Activated naive CD4-positive, alpha-beta T cell (primary cell): Measurements from ENCODE around the gene CELF2.

Experiments used
- DNase-seq, 4 experiments: peaks; one replicate each; lab custom pipeline; 2025; lab: John Stamatoyannopoulos, UW

CELF2 gene

DNA sequence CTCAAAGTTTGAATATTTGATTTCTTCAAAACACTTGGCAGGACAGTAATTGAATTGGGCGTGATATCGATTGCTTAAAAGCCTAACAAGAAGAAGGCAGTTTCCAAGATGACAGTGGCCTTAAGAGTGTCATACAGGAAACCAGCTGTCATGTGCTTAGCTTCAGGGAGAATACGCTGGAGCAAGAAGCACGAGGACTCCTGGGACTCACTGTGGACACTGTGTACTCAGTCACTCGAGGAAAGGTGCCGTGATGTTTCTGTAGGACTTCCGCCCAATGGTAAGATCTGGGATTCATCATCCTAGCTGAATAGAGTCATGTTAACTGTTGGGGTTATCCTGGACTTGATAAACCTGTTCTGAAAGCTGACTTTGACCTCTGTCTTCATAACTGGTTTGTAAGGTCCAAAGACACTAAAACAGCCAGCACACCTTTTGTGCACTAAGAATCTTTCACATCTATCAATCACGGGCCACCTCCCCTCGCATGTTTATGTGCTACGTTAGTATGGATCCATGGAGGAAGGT lies 113.5 kb downstream of the CELF2 start:
- DNase-seq: no peak

DNA sequence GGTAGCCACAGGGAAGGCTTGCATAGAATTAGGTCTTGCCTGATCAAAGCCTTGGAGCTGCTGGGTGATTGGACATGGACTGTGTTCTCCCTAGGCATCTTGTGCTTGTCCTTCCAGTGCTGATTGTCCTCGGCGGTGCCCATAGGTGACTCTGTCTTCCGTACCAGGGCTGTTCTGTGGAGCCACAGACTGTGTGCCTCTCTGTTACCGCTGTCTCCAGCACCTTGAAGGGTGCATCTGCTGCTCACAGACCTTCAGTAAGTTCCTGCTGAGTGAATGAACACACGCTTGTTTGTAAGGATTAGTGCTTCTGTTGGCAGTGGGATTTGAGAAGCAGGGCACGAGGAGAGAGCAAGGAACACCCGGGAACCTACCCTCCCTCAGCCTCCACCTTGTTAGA lies 116.7 kb downstream of the CELF2 start:
- DNase-seq: no peak

DNA sequence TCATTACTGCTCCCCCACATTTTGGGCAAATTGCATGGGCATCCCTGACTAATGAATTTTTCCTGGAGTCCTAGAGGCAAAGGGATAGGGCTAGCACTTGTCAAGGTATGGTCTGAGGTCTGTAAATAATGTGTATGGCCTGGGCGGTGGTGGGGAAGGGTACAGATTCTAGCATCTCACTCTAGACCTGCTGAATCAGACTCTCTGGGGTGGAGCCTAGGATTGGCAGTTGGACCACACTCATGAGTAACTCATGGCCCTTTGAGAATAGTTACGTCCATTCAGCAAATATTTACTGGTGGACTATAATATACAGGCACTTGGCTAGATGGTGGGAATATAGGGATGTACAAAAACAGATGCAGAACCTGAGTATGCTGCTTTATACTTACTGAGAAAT lies 118.0 kb downstream of the CELF2 start:
- DNase-seq: no peak

GRCh38 chr10:11138314-11139033 lies 120.8 kb downstream of the CELF2 start:
- no peak for DNase-seq

- DNase-seq: no peak
Observed at GRCh38 chr10:11140963-11141362, 123.3 kb downstream of the CELF2 start.

DNA sequence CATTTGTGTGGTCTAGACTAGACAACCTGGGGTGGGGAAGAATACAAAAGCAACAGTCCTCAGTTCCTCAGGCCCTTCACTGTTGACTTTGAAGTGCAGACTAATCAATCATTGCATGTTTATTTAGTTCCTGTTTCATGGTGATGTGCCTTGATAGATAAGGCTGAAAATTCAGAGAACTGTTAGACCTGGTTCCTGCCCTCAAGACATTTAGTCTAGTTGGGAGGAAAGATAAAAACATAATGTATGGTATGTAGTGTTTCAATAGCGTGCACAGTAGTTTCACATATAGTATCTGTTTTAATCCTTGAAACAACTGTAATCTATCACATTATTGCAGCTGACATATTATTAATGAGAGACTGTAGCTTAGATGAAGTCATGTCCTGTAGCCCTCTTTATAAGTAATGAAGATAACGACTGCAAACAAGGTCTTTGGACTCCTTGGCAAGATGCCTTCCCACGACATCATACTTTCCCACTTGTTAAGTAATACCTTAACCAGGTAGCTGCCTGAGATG lies 124.0 kb downstream of the CELF2 start:
- no peak for DNase-seq

- DNase-seq: no peak
Observed at GRCh38 chr10:11142777-11143176, 125.1 kb downstream of the CELF2 start.

- no peak for DNase-seq
Observed at GRCh38 chr10:11143242-11143641, 125.6 kb downstream of the CELF2 start.

- DNase-seq: no peak
Observed at GRCh38 chr10:11144626-11145494, 127.2 kb downstream of the CELF2 start.

GRCh38 chr10:11145495-11145855 lies 127.8 kb downstream of the CELF2 start:
- DNase-seq: peak in 3 of 4 experiments; percentile 7 to 48 (median 20)

- DNase-seq: no peak
Observed at GRCh38 chr10:11146402-11147171, 128.9 kb downstream of the CELF2 start.

DNA sequence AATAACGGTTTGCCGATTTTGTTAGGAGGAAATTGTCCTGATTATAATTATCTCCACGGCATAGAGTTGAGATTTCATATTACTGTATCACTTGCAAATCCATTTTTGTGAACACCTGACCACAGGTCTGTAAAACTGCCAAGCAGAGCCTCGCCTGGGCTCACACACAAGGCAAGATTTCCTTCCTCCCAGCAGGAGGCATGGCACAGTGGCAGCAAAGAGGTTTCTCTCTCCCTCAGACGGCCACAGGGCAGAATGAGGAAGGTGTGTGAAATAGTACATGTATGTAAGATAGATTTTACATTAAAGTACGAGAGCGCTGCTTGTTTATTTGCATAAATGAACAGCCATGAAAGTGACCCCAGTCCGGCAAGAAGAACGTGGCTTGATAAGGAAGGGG lies 130.1 kb downstream of the CELF2 start:
- no peak for DNase-seq

- DNase-seq: no peak
Observed at GRCh38 chr10:11148142-11149028, 130.7 kb downstream of the CELF2 start.

DNA sequence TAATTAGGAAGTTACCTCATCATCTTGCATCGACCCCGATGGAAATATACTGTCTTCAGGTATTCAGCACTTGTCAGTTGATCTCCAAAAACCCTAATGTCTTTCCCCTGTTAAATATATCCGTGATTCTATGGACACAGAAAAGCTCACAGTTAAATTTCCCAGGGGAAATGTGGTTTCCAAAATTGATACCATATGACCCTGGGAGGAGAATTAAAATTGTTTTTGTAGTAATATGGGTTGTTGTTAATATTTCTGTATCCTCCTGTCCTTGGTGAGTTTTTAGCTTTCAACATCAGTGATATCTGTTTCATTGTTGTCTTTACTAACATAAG lies 132.1 kb downstream of the CELF2 start:
- DNase-seq: no peak

- DNase-seq: no peak
Observed at GRCh38 chr10:11150231-11150731, 132.6 kb downstream of the CELF2 start.

- DNase-seq: no peak
Observed at GRCh38 chr10:11150879-11151415, 133.3 kb downstream of the CELF2 start.

DNA sequence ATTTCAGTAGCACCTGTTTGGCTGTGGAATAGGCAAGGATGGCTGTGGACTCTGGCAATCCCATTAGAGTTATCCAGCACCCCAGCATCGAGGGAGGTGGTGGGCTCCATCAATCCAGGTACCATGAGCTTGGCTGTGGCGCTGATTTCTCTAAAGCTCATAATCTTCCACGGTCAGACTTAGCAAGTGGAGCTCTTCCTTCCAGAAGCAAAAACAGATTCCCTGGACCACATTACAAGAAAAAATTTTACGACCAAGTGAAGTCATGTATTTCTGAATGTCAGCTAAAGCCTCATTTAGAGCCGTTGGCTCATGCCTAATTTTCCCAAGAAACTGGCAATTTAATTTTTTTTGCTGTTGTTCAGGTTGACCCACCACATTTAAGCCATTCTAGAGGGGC lies 135.1 kb downstream of the CELF2 start:
- no peak for DNase-seq

DNA sequence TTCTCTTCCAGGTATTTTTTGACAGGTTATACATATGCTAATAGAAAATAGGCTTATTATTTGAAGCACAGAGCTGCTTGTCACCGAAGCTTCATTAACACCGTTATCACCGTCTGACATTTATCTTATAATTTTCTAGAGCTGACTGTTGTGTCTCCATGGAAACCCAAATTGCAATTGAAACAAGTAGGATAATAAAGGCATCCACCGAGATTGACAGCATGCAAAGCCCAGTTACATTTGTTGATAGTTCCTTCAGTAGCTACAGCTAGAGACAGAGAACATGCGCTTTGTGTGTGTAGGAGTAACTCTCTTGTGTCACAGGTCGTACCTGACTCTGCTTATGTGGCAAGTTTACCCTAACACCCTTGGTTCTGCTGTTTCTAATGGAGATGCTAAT lies 135.6 kb downstream of the CELF2 start:
- no peak for DNase-seq

- DNase-seq: no peak
Observed at GRCh38 chr10:11153766-11154165, 136.1 kb downstream of the CELF2 start.

GRCh38 chr10:11154333-11154732 lies 136.7 kb downstream of the CELF2 start:
- DNase-seq: no peak
